Liver (tissue), 3 donors: ENCODE data around the gene CAMKK1.

Source experiments
- GABPA ChIP-seq, 2 donors: IDR thresholded peaks in 1 of 2; conservative IDR thresholded peaks in 1 of 2; 2 replicates each; pipeline ENCODE4 v1.6.1; 2016; ENCODE audit warnings: antibody characterized with exemption in 2 of 2, mild to moderate bottlenecking in 1 of 2, moderate library complexity in 1 of 2
- YY1 ChIP-seq: IDR thresholded peaks from 2 replicates; pipeline ENCODE4 v1.6.1; 2016; ENCODE audit warnings: antibody characterized with exemption, mild to moderate bottlenecking
- TF ChIP-seq, protein P1 (sequence below): fragments of 150-350 bp; IDR thresholded peaks from 2 replicates; pipeline ENCODE4 v1.5.1; 2017; ENCODE audit warnings: improper control_type of control experiment, low read depth, low read length; ENCODE audit not compliant: missing input control
- TF ChIP-seq, protein P2 (sequence below): IDR thresholded peaks from 2 replicates; pipeline ENCODE4 v1.6.1; 2016; ENCODE audit warnings: antibody characterized with exemption
- donor health status: healthy.
- donor health status: healthy.

DNA sequence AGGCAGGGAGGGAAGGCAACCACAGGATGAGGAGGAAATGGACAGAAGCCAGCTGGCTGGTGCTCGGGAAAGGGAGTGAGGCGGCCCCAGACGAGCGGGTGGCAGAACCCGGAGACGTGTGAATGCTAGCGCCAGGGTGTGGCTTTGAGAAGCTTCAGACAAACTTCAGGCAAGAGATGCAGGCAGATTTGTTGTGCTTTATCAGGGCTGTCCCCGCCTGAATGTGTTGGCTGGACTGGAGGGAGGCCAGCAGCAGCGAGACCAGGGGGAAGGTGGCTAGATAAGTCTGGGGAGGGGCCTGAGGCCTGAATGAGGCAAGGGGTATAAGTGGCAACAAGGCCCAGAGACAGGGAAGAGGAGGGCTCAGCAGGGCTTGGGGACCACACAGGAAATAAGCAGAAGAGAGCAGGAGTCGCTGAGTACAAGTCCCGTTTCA, 22.0 kb downstream of the CAMKK1 start:
- TF ChIP-seq, protein P1, sequence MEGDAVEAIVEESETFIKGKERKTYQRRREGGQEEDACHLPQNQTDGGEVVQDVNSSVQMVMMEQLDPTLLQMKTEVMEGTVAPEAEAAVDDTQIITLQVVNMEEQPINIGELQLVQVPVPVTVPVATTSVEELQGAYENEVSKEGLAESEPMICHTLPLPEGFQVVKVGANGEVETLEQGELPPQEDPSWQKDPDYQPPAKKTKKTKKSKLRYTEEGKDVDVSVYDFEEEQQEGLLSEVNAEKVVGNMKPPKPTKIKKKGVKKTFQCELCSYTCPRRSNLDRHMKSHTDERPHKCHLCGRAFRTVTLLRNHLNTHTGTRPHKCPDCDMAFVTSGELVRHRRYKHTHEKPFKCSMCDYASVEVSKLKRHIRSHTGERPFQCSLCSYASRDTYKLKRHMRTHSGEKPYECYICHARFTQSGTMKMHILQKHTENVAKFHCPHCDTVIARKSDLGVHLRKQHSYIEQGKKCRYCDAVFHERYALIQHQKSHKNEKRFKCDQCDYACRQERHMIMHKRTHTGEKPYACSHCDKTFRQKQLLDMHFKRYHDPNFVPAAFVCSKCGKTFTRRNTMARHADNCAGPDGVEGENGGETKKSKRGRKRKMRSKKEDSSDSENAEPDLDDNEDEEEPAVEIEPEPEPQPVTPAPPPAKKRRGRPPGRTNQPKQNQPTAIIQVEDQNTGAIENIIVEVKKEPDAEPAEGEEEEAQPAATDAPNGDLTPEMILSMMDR = no peak
- TF ChIP-seq GABPA (IDR thresholded peaks at IDR 0.05 in 1 of 2, conservative IDR thresholded peaks at IDR 0.05 in 1 of 2) (no peak), YY1 (no peak)
- TF ChIP-seq, protein P2, sequence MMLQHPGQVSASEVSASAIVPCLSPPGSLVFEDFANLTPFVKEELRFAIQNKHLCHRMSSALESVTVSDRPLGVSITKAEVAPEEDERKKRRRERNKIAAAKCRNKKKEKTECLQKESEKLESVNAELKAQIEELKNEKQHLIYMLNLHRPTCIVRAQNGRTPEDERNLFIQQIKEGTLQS = no peak
